ENCODE results near the gene SOCS6.

The SOCS6 gene

DNA sequence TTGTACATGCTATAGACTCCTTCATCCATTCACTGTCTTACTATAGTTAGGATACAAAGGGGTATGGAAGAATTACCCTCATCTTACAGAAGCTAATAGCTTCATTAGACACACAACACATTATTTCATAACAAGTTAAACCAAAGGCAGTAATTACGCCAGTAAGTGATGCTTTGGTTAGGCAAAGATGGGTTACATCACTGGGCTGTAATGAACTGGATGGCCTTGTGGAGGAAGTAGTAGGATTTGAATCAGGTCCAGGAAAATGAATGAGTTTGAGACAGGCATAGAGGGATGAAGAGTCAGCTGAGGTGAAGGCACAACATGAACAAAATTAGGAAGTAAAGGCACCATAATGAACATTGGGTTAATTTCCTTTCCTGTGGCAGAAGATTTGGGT lies 80.1 kb downstream of the SOCS6 start:
- no peak for FAIRE-seq

GRCh38 chr18:70370762-70371733 lies 82.2 kb downstream of the SOCS6 start:
- no peak for DNase-seq (ENCODE audit: insufficient read length, low spot score)
- FAIRE-seq: no peak
- no peak for TF ChIP-seq POLR2A (IDR thresholded peaks at IDR 0.05; ENCODE audit: low read depth, low read length)

More for the DNA sequence above, 80.1 kb downstream of the SOCS6 start:
- no peak for TF ChIP-seq POLR2A (IDR thresholded peaks at IDR 0.05; ENCODE audit: low read depth, low read length)
- DNase-seq (ENCODE audit: insufficient read length, low spot score): no peak

DNA sequence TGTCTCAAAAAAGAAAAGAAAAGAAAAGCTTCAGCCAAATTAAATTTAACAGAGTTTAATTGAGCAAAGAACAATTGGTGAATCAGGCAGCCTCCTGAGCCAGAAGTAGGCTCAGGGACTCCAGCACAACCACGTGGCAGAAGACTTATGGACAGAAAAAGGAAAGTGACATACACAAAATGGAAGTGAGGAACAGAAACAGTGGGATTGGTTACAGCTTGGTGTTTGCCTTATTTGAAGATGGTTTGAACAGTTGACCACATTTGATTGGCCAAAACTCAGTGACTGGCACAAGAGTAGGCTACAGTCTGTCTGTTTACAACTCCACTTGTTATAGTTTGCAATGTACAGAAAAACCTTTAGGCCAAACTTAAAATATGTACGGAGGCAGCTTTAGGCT lies 83.1 kb downstream of the SOCS6 start:
- no peak for TF ChIP-seq POLR2A (IDR thresholded peaks at IDR 0.05; ENCODE audit: low read depth, low read length)
- FAIRE-seq: no peak

DNA sequence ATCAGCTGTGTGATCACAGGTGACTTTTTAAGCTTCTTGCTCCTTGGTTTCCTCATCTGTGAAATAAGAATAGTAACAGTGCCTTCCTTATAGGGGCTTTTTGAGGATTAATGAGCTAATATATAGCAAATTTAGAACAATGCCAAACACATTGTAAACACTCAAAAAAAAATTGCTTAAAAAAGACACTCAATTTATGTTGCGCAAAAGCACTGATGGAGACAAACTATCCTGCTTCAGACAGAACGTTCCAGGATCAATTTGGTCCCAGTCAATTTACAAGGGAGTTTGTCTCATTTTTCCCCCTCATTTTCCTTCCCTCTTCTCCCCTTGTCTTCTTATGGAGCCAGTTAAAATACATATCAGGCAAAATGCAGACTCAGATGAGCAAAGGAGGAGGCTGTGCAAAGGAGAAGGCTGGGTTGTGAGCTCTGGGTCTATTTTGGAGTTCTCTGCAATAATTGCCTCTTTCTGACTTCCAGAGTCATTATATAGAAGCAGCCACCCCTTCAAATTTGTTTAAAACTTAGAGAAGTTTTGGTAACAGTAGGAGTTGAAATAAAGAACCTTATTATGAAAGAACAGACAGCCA lies 83.7 kb downstream of the SOCS6 start:
- FAIRE-seq (no peak), DNase-seq (ENCODE audit: insufficient read length, low spot score) (no peak)
- TF ChIP-seq POLR2A (IDR thresholded peaks at IDR 0.05; ENCODE audit: low read depth, low read length): no peak

More for the DNA sequence above, 83.1 kb downstream of the SOCS6 start:
- no peak for DNase-seq (ENCODE audit: insufficient read length, low spot score)

- no peak for DNase-seq (ENCODE audit: insufficient read length, low spot score)
- peak; percentile 58 for FAIRE-seq
- no peak for TF ChIP-seq POLR2A (IDR thresholded peaks at IDR 0.05; ENCODE audit: low read depth, low read length)
These were observed 84.2 kb downstream of the SOCS6 start for GRCh38 chr18:70373042-70373519.

GRCh38 chr18:70374154-70374553 lies 85.3 kb downstream of the SOCS6 start:
- TF ChIP-seq POLR2A (IDR thresholded peaks at IDR 0.05; ENCODE audit: low read depth, low read length): no peak
- no peak for FAIRE-seq
- no peak for DNase-seq (ENCODE audit: insufficient read length, low spot score)

GRCh38 chr18:70376137-70376913 lies 87.5 kb downstream of the SOCS6 start:
- FAIRE-seq (no peak), DNase-seq (ENCODE audit: insufficient read length, low spot score) (no peak)
- TF ChIP-seq POLR2A (IDR thresholded peaks at IDR 0.05; ENCODE audit: low read depth, low read length): no peak

DNA sequence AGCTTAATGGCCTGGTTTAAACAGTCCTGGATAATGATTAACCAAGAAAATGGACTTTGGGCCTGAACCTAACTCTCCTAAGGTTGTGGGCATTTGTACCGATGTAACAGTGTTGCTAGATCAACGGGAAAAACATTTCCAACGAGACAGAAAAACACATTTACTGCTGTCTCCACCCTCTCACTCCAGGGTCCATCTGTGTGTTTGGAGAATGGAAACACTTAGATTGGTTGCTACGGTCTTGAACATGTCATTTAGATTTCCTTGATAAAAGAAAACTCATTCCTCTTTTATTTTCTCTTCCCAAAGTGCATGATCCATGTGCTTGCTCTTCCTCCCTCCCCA lies 88.0 kb downstream of the SOCS6 start:
- FAIRE-seq: no peak

GRCh38 chr18:70377317-70377799 lies 88.5 kb downstream of the SOCS6 start:
- DNase-seq (ENCODE audit: insufficient read length, low spot score): no peak
- TF ChIP-seq POLR2A (IDR thresholded peaks at IDR 0.05; ENCODE audit: low read depth, low read length): no peak
- FAIRE-seq: no peak

More for the DNA sequence above, 88.0 kb downstream of the SOCS6 start:
- no peak for TF ChIP-seq POLR2A (IDR thresholded peaks at IDR 0.05; ENCODE audit: low read depth, low read length)
- DNase-seq (ENCODE audit: insufficient read length, low spot score): no peak

DNA sequence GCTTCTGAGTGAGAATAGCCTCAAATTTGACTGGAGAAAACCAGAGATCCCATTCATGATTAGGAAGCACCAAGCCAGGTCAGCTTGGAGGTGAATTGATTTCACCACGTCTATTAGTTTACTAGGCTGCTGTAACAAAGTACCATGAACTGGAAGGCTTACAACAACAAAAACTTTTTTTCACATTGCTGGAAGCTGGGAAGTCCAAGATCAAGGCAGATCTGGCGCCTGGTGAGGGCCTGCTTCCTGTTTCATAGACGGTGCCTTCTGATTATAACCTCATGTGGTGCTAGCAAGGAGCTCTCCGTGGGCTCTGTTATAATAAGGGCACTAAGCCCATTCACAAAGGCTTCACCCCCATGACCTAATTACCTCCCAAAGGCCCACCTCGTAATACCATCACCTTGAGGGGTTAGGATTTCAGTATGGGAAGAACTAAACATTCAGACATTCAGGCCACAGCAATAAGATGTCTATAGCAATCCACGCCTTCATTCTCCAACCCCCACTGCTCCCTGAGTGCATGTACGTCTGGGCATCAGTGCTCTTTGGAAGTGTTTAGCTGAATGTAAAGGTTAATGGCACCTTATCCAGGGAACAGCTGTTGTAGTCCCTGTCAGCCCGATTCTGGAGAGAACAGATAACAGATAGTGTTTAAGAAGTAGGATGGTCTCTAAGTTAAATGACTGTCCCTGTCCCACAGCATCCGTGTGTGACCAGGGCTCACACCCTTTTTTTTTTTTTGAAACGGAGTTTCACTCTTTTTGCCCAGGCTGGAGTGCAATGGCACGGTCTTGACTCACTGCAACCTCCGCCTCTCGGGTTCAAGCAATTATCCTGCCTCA lies 89.2 kb downstream of the SOCS6 start:
- TF ChIP-seq POLR2A (IDR thresholded peaks at IDR 0.05; ENCODE audit: low read depth, low read length): no peak
- DNase-seq (ENCODE audit: insufficient read length, low spot score): no peak
- FAIRE-seq: no peak
